Dendritic cell treated with granulocyte-macrophage colony-stimulating factor and Interleukin-4, amounts not matched to agents 40 ng/mL and 50 ng/mL, for 4 days (primary cell): Measurements from ENCODE around the gene SHANK2.

Experiments
- H3K27ac Mint-ChIP-seq: one replicate; pipeline ENCODE4 v1.8.0; 2022; ENCODE audit warnings: mild to moderate bottlenecking, mixed read lengths
- H3K27me3 Mint-ChIP-seq: one replicate; pipeline ENCODE4 v1.8.0; 2022; ENCODE audit warnings: mild to moderate bottlenecking, mixed read lengths
- H3K36me3 Mint-ChIP-seq: one replicate; pipeline ENCODE4 v1.8.0; 2022; ENCODE audit warnings: low read depth, mixed read lengths
- H3K4me1 Mint-ChIP-seq: one replicate; pipeline ENCODE4 v1.8.0; 2022; ENCODE audit warnings: low read depth, mixed read lengths
- H3K4me3 Mint-ChIP-seq: one replicate; pipeline ENCODE4 v1.8.0; 2022; ENCODE audit warnings: mild to moderate bottlenecking, moderate library complexity, mixed read lengths
- H3K9me3 Mint-ChIP-seq: one replicate; pipeline ENCODE4 v1.8.0; 2022; ENCODE audit warnings: mixed read lengths
- intact Hi-C: fragments of 100-400 bp; cut with micrococcal nuclease; formaldehyde crosslinking; loops from one replicate; pipeline ENCODE4 v1.15.0; 2022

The SHANK2 gene

GRCh38 chr11:71255323-71255722, 2.9 kb upstream of the SHANK2 start:
- H3K4me1 Mint-ChIP-seq = no peaks in the 10 kb centered on the region
- H3K4me3 Mint-ChIP-seq = no peak overlapping the region
- H3K36me3 Mint-ChIP-seq = no peaks in the 10 kb centered on the region
- no peak overlapping the region for H3K27ac Mint-ChIP-seq
- H3K9me3 Mint-ChIP-seq = peaks cover 8% of the 10 kb centered on the region
- peaks cover 52% of the 10 kb centered on the region for H3K27me3 Mint-ChIP-seq
- intact Hi-C loops = no loop called here

GRCh38 chr11:71253794-71254193, 1.4 kb upstream of the SHANK2 start:
- H3K4me3 Mint-ChIP-seq = no peak overlapping the region
- no peaks in the 10 kb centered on the region for H3K36me3 Mint-ChIP-seq
- H3K27ac Mint-ChIP-seq = no peak overlapping the region
- H3K9me3 Mint-ChIP-seq = peaks cover 8% of the 10 kb centered on the region
- peaks cover 66% of the 10 kb centered on the region for H3K27me3 Mint-ChIP-seq
- H3K4me1 Mint-ChIP-seq = no peaks in the 10 kb centered on the region
- intact Hi-C loops = no loop called here

DNA sequence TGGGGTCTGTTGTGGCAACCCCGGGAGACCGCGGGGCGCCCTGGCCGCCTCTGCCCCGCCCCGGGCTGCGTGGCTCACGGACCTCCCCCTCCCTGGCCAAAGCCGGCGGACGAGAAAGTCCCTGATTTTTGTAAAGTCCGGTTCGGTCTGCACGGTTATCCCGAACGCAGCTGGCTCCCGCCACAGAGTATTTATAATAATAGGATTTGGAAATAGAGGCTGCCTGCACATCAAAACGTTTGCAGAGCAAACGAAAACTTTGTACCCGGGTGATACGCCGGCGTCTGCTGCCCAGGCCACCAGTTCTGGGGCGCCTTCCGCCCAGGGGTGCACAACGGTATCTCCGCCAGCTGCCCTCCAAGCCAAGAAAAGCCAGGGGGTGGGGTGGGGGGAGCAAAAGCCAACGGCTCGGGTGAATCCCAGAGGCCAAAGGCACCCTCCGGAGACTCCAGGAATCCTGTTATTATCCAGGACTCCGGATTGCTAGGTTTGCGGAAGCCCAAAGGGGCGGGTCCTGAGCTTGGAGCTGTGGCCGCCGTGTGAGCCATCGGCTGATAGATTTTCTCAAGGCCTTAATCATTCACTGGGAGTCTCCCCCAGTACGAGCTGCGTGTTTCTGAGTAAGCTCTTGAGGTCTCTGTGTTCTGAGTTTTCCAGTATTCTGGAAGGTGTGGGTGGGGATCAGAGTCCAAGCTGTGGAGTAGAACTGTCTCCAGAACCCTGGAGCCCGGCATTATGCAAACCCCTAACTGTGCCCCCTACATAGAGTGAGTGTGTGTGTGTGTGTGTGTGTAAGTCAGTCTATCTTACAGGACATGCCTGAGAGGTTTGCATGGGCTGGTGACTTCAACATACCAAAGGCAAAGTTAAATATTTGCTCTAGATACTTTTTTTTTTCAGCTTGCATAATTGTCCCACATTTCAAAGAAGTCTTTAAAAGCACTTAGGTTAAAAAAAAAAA, 673 bp upstream of the SHANK2 start:
- H3K4me1 Mint-ChIP-seq = no peaks in the 10 kb centered on the region

GRCh38 chr11:71251761-71252268, 562 bp downstream of the SHANK2 start:
- intact Hi-C loops = no loop called here
- no peaks in the 10 kb centered on the region for H3K36me3 Mint-ChIP-seq
- no peaks in the 10 kb centered on the region for H3K4me1 Mint-ChIP-seq
- H3K4me3 Mint-ChIP-seq = no peak overlapping the region
- no peak overlapping the region for H3K27ac Mint-ChIP-seq
- H3K27me3 Mint-ChIP-seq = peaks cover 79% of the 10 kb centered on the region
- no peaks in the 10 kb centered on the region for H3K9me3 Mint-ChIP-seq

More for the DNA sequence above, 673 bp upstream of the SHANK2 start:
- intact Hi-C loops = no loop called here
- peaks cover 72% of the 10 kb centered on the region for H3K27me3 Mint-ChIP-seq
- H3K27ac Mint-ChIP-seq = no peak overlapping the region
- no peak overlapping the region for H3K4me3 Mint-ChIP-seq
- no peaks in the 10 kb centered on the region for H3K36me3 Mint-ChIP-seq
- H3K9me3 Mint-ChIP-seq = peaks cover under 1% of the 10 kb centered on the region

- Mint-ChIP-seq H3K27ac (no peak overlapping the region), H3K4me3 (no peak overlapping the region), H3K4me1 (no peaks in the 10 kb centered on the region), H3K36me3 (no peaks in the 10 kb centered on the region), H3K9me3 (no peaks in the 10 kb centered on the region), H3K27me3 (peaks cover 78% of the 10 kb centered on the region)
- intact Hi-C loops = no loop called here
Observed at GRCh38 chr11:71251151-71251721, 1.1 kb downstream of the SHANK2 start.

- Mint-ChIP-seq H3K36me3 (no peaks in the 10 kb centered on the region), H3K4me3 (no peak overlapping the region), H3K27me3 (peaks cover 74% of the 10 kb centered on the region), H3K4me1 (no peaks in the 10 kb centered on the region), H3K9me3 (no peaks in the 10 kb centered on the region), H3K27ac (no peak overlapping the region)
- intact Hi-C loops = no loop called here
Observed at GRCh38 chr11:71250523-71251150, 1.7 kb downstream of the SHANK2 start.

DNA sequence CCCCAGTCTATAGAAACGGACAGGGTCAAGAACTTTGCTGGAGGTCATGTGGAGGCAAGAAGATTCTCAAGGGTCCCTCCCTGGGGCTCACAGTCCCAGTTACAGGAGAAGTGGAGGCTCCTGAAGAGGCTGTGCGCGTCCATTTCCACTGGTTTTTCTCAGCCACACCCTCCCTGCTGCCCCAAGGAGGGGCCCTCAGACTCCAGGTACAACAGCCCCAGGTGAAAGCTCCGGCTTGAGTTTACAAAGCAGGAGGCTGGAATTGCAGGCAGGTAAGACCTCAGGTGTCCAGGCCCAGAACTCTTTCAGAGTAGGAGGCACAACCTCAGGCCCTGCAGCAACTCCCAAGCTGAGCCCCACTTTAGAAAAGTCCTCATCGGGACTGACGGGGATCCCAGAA, 3.1 kb downstream of the SHANK2 start:
- Mint-ChIP-seq H3K36me3 (no peaks in the 10 kb centered on the region), H3K27ac (no peak overlapping the region), H3K4me3 (no peak overlapping the region), H3K4me1 (no peaks in the 10 kb centered on the region), H3K27me3 (peaks cover 63% of the 10 kb centered on the region), H3K9me3 (no peaks in the 10 kb centered on the region)
- intact Hi-C loops = no loop called here

DNA sequence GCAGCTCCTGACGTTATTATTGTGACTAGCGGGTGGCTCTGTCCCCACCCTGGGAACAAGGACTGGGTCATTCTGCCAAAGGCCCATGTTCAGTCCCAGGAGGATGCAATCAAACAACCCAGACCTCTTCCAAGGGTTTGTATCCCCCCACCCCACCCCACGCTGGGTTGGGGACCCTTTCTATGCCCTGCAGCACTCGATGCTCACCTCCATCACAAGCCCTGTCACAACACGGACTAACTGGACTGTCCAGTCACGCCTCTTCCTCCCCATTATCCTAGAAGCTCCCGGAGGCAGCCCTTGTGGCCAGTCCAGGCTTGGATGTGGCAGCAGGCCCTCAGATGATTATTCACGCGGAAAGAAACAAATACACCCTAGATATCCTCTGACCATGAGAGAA, 3.7 kb downstream of the SHANK2 start:
- intact Hi-C loops = no loop called here
- H3K36me3 Mint-ChIP-seq = no peaks in the 10 kb centered on the region
- no peak overlapping the region for H3K4me3 Mint-ChIP-seq
- peaks cover 57% of the 10 kb centered on the region for H3K27me3 Mint-ChIP-seq
- no peaks in the 10 kb centered on the region for H3K9me3 Mint-ChIP-seq
- H3K27ac Mint-ChIP-seq = no peak overlapping the region
- H3K4me1 Mint-ChIP-seq = no peaks in the 10 kb centered on the region

DNA sequence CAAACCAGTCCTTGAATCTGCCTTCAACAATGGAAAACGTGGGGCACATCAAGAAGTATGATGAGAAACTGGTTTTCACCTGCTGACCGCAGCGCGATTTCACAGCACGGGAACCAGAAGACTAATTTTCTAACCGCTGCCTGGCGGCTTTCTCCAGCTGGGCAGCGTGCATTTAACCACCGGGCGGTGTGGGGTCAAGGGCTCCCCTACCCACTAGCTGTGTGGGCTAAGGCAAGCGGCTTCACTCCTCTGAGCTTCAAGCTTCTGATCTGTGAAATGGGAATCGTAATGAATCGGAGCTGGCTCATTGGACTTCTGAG, 4.2 kb downstream of the SHANK2 start:
- no peaks in the 10 kb centered on the region for H3K4me1 Mint-ChIP-seq
- intact Hi-C loops = no loop called here
- no peak overlapping the region for H3K4me3 Mint-ChIP-seq
- H3K27ac Mint-ChIP-seq = no peak overlapping the region
- no peaks in the 10 kb centered on the region for H3K36me3 Mint-ChIP-seq
- peaks cover 52% of the 10 kb centered on the region for H3K27me3 Mint-ChIP-seq
- H3K9me3 Mint-ChIP-seq = no peaks in the 10 kb centered on the region

DNA sequence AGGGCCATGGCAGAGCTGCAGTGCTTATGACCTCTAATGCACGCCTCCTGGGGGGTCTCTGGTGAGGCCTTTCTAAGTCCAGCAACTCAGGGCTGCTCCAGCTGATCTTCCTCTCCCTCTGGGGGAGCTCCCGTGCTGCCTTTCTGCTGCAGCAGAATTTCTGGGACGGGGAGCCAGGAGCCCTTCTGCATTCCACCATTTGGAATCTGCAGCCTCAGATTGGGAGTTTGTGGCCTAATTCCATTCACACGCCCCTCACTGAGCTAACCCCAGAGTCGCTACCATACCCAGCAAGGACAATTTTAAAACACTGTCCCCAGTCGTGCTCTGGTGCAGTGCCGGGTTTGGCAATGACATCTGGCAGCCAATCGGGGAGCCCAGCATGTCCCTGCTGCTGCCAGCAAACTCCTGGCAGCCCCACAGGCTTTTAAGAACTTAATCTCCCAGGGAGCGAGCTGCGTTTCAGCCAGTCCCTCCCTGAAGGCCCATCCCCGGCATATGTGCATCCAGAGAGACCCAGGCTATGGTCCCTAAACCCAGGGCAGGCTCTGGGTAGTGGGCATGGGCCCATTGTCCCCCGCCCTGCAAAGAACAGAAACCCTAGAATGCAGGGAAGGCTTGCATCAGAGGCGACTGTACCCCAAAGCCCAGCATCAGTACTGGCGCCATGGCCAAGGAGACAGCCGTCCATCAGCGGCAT, 4.7 kb downstream of the SHANK2 start:
- Mint-ChIP-seq H3K36me3 (no peaks in the 10 kb centered on the region), H3K4me1 (no peaks in the 10 kb centered on the region), H3K27me3 (peaks cover 47% of the 10 kb centered on the region), H3K4me3 (no peak overlapping the region), H3K27ac (no peak overlapping the region), H3K9me3 (no peaks in the 10 kb centered on the region)
- intact Hi-C loops = no loop called here

DNA sequence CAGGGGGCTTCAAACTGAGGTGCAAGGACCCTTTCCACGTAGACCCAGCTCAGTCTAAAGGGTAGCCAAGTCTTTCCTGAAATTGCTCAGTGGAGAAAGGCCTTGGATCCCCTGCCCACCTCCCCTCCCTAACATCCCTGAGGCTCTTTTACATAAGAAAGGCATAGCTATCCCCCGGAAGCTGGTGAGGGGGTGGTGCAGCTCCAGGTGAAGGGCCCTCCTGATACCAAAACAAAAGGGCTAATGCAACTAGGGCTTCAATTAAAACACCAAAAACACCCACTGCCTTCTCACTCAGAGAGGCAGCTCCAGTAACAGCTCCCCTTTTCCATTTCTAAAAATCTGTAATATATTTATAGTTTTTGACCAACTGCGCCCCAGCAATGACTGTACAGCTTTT, 5.8 kb downstream of the SHANK2 start:
- Mint-ChIP-seq H3K27me3 (peaks cover 44% of the 10 kb centered on the region), H3K4me1 (no peaks in the 10 kb centered on the region), H3K27ac (no peak overlapping the region), H3K4me3 (no peak overlapping the region), H3K9me3 (no peaks in the 10 kb centered on the region), H3K36me3 (no peaks in the 10 kb centered on the region)
- intact Hi-C loops = no loop called here

GRCh38 chr11:71245601-71246391, 6.6 kb downstream of the SHANK2 start:
- H3K27ac Mint-ChIP-seq = no peak overlapping the region
- no peak overlapping the region for H3K4me3 Mint-ChIP-seq
- no peaks in the 10 kb centered on the region for H3K4me1 Mint-ChIP-seq
- H3K36me3 Mint-ChIP-seq = no peaks in the 10 kb centered on the region
- H3K9me3 Mint-ChIP-seq = no peaks in the 10 kb centered on the region
- peaks cover 41% of the 10 kb centered on the region for H3K27me3 Mint-ChIP-seq
- intact Hi-C loops = no loop called here

DNA sequence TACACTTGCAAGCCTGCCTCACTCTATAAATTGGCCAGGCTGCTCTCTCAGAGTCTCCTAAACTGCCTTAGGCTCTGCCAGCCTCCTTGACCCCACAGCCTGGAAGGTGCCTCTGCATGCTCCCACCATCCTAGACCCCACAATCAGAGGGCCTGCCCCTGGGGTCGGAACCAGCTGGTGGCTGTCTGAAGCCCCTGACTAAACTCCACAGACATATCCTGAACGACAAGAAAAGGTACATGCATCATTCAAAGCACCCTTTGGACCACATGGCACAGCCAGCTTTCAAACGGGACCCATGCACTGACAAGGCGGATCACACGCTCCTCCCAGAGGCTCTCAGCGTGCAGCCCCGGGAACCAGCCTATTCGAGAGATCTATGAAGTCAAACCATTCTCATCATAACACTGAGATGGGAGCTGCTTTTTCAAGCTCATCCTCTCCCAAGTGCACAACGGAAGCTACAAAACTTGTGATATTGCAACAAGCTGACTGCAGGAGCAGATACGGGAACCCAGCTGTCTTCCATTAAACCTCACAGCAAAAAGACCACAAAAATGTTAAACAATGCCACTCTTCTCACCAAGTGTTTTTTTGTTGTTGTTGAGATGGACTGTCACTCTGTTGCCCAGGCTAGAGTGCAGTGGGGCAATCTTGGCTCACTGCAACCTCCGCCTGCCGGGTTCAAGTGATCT, 8.1 kb downstream of the SHANK2 start:
- H3K27me3 Mint-ChIP-seq = peaks cover 32% of the 10 kb centered on the region
- H3K4me3 Mint-ChIP-seq = no peak overlapping the region
- H3K4me1 Mint-ChIP-seq = no peaks in the 10 kb centered on the region
- H3K36me3 Mint-ChIP-seq = no peaks in the 10 kb centered on the region
- intact Hi-C loops = no loop called here
- H3K9me3 Mint-ChIP-seq = no peaks in the 10 kb centered on the region
- no peak overlapping the region for H3K27ac Mint-ChIP-seq
